Naive thymus-derived CD8-positive, alpha-beta T cell (primary cell): ENCODE measurements around the gene SPATS2L. TPM values are rescaled to one million over a fixed set of nuclear protein-coding genes. Genes with fewer than 3 reads are reported as not detected.
A peak's percentile ranks its signal among the peaks of the same experiment; 100 is the strongest.

Experiments
- ATAC-seq, 2 donors: fragments of 150-1000 bp; cut with Tn5 transposase in 1 of 2; sonication (Bioruptor Pico), chemical (Tn5 transposase) in 1 of 2; 1 replicate in 1 of 2; 2 replicates in 1 of 2; pipeline ENCODE4 v1.10.0; 2021; ENCODE audit warnings: mild to moderate bottlenecking in 2 of 2, moderate library complexity in 2 of 2
- POLR2A ChIA-PET: fragments of 350-600 bp; sonication (Branson Sonifier 250); formaldehyde crosslinking; loops from one replicate; lab custom pipeline; 2021; ENCODE audit warnings: antibody characterized with exemption; lab: Charles Lee
- DNase-seq, 10 donors: peaks; one replicate each; pipeline versions ENCODE4 v3.0.0 to v3.0.0-alpha.2; 2020 to 2022
- H3K27ac Mint-ChIP-seq, 10 donors: one replicate each; pipeline ENCODE4 v1.8.0; 2020 to 2022; ENCODE audit warnings: mild to moderate bottlenecking in 10 of 10, mixed read lengths in 10 of 10, moderate library complexity in 4 of 10, inconsistent platforms in 1 of 10
- H3K27me3 Mint-ChIP-seq, 5 donors: one replicate each; pipeline ENCODE4 v1.8.0; 2021 to 2022; ENCODE audit warnings: mixed read lengths in 5 of 5
- H3K36me3 Mint-ChIP-seq, 3 donors: one replicate each; pipeline ENCODE4 v1.8.0; 2020 to 2022; ENCODE audit warnings: mixed read lengths in 3 of 3, mild to moderate bottlenecking in 2 of 3, inconsistent platforms in 1 of 3
- H3K4me1 Mint-ChIP-seq, 4 donors: one replicate each; pipeline ENCODE4 v1.8.0; 2021 to 2022; ENCODE audit warnings: mixed read lengths in 4 of 4
- H3K4me3 Mint-ChIP-seq, 10 donors: one replicate each; pipeline ENCODE4 v1.8.0; 2020 to 2022; ENCODE audit warnings: mild to moderate bottlenecking in 10 of 10, mixed read lengths in 10 of 10, moderate library complexity in 6 of 10, inconsistent platforms in 1 of 10
- H3K9me3 Mint-ChIP-seq, 9 donors: one replicate each; pipeline ENCODE4 v1.8.0; 2020 to 2022; ENCODE audit warnings: mixed read lengths in 9 of 9, mild to moderate bottlenecking in 3 of 9, inconsistent platforms in 1 of 9, moderate library complexity in 1 of 9
- polyA plus RNA-seq, 3 donors: library from polyadenylated mRNA; unstranded; fragments of 300-500 nt; fragmentation: Illumina TruSeq; gene quantifications; one replicate each; pipeline ENCODE4 v1.2.3, GENCODE V29; 2021
- total RNA-seq, 8 experiments: library from RNA in 2 of 8; stranded (reverse) in 2 of 8; gene quantifications; one replicate each; pipeline ENCODE4 v1.2.3 and lab custom pipeline; 2021 to 2026

Gene SPATS2L
- total RNA-seq = 1 to 10 TPM; 1.7 to 2.6 TPM
- polyA plus RNA-seq = 1 to 10 TPM in 2 of 3 donors, under 1 TPM in 1; 0.97 to 1.4 (median 1.3) TPM
- total RNA-seq (lab: John Stamatoyannopoulos, UW) = 0.43 to 4.8 (median 1.6) reads per million in 6 experiments

DNA sequence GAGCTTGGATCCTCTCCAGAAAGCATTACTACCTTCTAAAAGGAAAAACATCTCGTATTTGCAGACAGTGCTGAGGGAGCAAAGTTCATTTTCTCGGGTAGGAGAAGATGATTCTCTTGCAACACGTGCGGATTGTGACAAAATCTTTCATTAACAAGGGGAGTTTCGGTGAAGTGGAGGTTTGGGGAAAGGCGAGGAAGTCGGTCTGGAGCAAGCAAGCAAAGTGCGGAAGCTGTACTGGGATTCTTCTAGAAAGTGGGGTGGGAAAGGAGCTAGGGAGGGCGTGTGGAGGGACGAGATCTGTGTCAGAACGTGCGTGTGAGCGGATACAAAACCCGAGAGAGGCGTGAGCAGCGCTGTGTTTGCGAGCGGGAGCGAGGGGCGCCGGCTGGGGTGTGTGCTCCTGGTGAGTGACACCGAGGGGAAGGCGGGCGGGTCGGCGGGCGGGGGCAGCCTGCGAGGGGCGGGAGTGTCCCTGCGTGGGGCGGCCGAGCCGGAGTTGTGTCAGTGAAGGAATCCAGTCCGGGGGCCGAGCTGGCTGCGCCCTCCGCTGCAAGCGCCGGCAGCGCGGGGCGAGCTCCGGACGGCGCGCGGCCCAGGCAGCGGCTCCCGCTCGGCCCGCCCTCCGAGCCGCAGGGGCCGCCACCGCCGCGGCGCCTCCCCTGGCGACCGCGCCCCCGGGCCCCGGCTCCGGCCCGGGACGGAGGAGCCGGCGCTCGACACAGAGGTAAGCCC lies at the start of gene SPATS2L:
Gene SPATS2L, plus strand, starts transcription at position 498 of the 735 bp plus-strand sequence. CDS start 82,552 bp downstream, outside the sequence.
- peaks cover 6 to 48% (median 41%) of the 10 kb centered on the region in 5 donors for H3K27me3 Mint-ChIP-seq
- peak; percentile 73 to 76 for ATAC-seq
- H3K4me3 Mint-ChIP-seq = peak within 1 kb of the TSS; percentile 83 to 96 (median 90)
- peak in 8 of 10 donors; percentile 2 to 60 (median 22) for DNase-seq
- H3K9me3 Mint-ChIP-seq = no peaks in the 10 kb centered on the region
- POLR2A ChIA-PET = interaction anchor here (0.6 kb wide), 1 partner anchor 33 kb away, joined by 4 read pairs; no protein-coding TSS in a partner anchor
- peaks cover 0 to 13% (median 0%) of the 10 kb centered on the region in 3 donors for H3K36me3 Mint-ChIP-seq
- H3K27ac Mint-ChIP-seq = peak within 1 kb of the TSS in 6 of 10 donors; percentile 1 to 88 (median 46)
- H3K4me1 Mint-ChIP-seq = peaks cover 3 to 13% (median 9%) of the 10 kb centered on the region in 4 donors

GRCh38 chr2:200257570-200257969 lies 48.9 kb upstream of the SPATS2L start:
- H3K36me3 Mint-ChIP-seq = no peaks in the 10 kb centered on the region
- H3K4me1 Mint-ChIP-seq = no peaks in the 10 kb centered on the region
- peaks cover under 1 to 18% (median 13%) of the 10 kb centered on the region in 5 donors for H3K27me3 Mint-ChIP-seq
- ATAC-seq (no peak), DNase-seq (no peak)
- H3K27ac Mint-ChIP-seq = no peak overlapping the region
- H3K9me3 Mint-ChIP-seq = peaks cover 0 to 2% (median 0%) of the 10 kb centered on the region in 9 donors
- no peak overlapping the region for H3K4me3 Mint-ChIP-seq
- POLR2A ChIA-PET = no interaction called here

DNA sequence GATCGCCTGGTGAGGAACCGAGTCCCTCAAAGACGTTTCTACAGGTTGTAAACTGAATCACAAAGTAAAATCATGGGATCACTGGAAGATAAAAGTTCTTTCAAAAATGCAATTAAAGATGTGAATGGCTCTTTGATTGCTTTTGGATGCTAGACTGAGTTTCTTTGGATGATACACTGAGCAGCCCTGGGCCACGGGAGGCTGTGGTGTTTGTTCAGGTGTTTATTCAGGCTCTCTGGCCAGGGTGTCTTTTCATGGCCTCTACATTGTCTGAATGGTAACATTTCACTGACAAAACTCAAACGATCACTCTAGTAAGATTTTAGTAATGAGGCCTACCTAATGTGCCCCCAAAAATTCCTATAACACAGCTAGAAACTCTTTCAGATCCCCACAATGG lies 48.4 kb upstream of the SPATS2L start:
- DNase-seq (no peak), ATAC-seq (no peak)
- H3K4me1 Mint-ChIP-seq = no peaks in the 10 kb centered on the region
- H3K36me3 Mint-ChIP-seq = no peaks in the 10 kb centered on the region
- H3K27ac Mint-ChIP-seq = no peak overlapping the region
- H3K4me3 Mint-ChIP-seq = no peak overlapping the region
- peaks cover 0 to 13% (median 10%) of the 10 kb centered on the region in 5 donors for H3K27me3 Mint-ChIP-seq
- POLR2A ChIA-PET = no interaction called here
- peaks cover 0 to 2% (median 0%) of the 10 kb centered on the region in 9 donors for H3K9me3 Mint-ChIP-seq

- H3K36me3 Mint-ChIP-seq = no peaks in the 10 kb centered on the region
- peaks cover 0 to 2% (median 0%) of the 10 kb centered on the region in 9 donors for H3K9me3 Mint-ChIP-seq
- DNase-seq = no peak
- no peak for ATAC-seq
- no peaks in the 10 kb centered on the region for H3K4me1 Mint-ChIP-seq
- no peak overlapping the region for H3K4me3 Mint-ChIP-seq
- no peak overlapping the region for H3K27ac Mint-ChIP-seq
- POLR2A ChIA-PET = no interaction called here
- H3K27me3 Mint-ChIP-seq = peaks cover 0 to 12% (median 9%) of the 10 kb centered on the region in 5 donors
These were observed 47.5 kb upstream of the SPATS2L start for GRCh38 chr2:200258881-200259576.

DNA sequence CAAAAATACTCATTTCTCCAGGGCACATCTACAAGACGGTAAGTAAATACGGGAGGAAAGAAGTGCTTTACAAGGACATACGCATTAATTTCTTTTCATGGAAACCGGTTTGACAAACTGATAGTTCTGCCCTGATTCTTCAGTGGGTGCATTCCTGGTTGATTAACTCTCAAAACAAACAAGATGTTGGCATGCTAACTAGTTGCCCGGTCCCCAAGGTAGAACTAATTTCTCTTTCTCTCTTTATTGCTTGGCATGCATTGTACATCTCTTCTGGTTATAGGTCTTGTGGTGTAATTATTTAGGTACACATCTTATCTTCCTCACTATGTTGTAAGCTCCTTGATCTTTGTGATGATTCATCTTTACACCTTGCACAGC lies 46.9 kb upstream of the SPATS2L start:
- H3K4me1 Mint-ChIP-seq = no peaks in the 10 kb centered on the region
- H3K27ac Mint-ChIP-seq = no peak overlapping the region
- no peak overlapping the region for H3K4me3 Mint-ChIP-seq
- peaks cover 0 to 2% (median 0%) of the 10 kb centered on the region in 9 donors for H3K9me3 Mint-ChIP-seq
- no peaks in the 10 kb centered on the region for H3K36me3 Mint-ChIP-seq
- ATAC-seq (no peak), DNase-seq (no peak)
- peaks cover 0 to 12% (median 5%) of the 10 kb centered on the region in 5 donors for H3K27me3 Mint-ChIP-seq
- POLR2A ChIA-PET = no interaction called here

DNA sequence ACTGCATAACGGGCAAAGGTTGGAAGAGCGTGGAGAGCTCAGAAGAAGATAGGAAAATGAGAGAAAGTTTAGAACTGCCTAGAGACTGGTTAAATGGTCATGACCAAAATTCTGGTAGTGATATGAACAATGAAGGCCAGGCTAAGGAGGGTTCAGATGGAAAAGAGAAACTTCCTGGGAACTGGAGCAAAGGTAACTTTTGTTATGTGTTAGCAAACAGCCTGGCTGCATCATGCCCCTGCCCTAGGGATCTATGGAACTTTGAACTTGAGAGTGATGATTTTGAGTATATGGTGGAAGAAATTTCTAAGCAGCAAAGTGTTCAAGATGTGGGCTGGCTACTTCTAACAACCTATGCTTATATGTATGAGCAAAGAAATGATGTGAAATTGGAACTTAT lies 44.4 kb upstream of the SPATS2L start:
- no peak overlapping the region for H3K4me3 Mint-ChIP-seq
- H3K27me3 Mint-ChIP-seq = peaks cover 0 to 5% (median 0%) of the 10 kb centered on the region in 5 donors
- peaks cover 0 to 2% (median 0%) of the 10 kb centered on the region in 9 donors for H3K9me3 Mint-ChIP-seq
- no peaks in the 10 kb centered on the region for H3K4me1 Mint-ChIP-seq
- POLR2A ChIA-PET = no interaction called here
- ATAC-seq = no peak
- no peaks in the 10 kb centered on the region for H3K36me3 Mint-ChIP-seq
- DNase-seq = no peak
- H3K27ac Mint-ChIP-seq = no peak overlapping the region

DNA sequence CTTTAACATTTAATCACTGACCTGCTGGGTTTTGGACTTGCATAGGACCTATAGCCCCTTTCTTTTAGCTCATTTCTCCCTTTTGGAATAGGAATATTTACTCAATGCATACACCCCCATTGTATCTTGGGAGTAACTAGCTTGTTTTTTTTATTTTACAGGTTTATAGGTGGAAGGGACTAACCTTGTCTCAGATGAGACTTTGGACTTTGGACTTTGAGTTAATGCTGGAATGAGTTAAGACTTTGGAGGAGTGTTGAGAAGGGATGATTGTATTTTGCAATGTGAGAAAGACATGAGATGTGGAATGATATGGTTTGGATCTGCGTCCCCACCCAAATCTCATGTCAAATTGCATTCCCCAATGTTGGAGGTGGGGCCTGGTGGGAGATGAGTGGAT lies 43.2 kb upstream of the SPATS2L start:
- H3K27ac Mint-ChIP-seq = no peak overlapping the region
- peaks cover 0 to 2% (median 0%) of the 10 kb centered on the region in 9 donors for H3K9me3 Mint-ChIP-seq
- H3K4me1 Mint-ChIP-seq = no peaks in the 10 kb centered on the region
- no peak overlapping the region for H3K4me3 Mint-ChIP-seq
- ATAC-seq (no peak), DNase-seq (no peak)
- H3K27me3 Mint-ChIP-seq = peaks cover 0 to 5% (median 0%) of the 10 kb centered on the region in 5 donors
- POLR2A ChIA-PET = no interaction called here
- no peaks in the 10 kb centered on the region for H3K36me3 Mint-ChIP-seq

GRCh38 chr2:200264631-200265030 lies 41.9 kb upstream of the SPATS2L start:
- ATAC-seq = no peak
- no peaks in the 10 kb centered on the region for H3K36me3 Mint-ChIP-seq
- no peak for DNase-seq
- H3K27me3 Mint-ChIP-seq = peaks cover 0 to 5% (median 0%) of the 10 kb centered on the region in 5 donors
- no peak overlapping the region for H3K27ac Mint-ChIP-seq
- peaks cover 0 to 2% (median 0%) of the 10 kb centered on the region in 9 donors for H3K9me3 Mint-ChIP-seq
- H3K4me3 Mint-ChIP-seq = no peak overlapping the region
- POLR2A ChIA-PET = no interaction called here
- no peaks in the 10 kb centered on the region for H3K4me1 Mint-ChIP-seq

- DNase-seq (no peak), ATAC-seq (no peak)
- H3K9me3 Mint-ChIP-seq = peaks cover 0 to 2% (median 0%) of the 10 kb centered on the region in 9 donors
- no peaks in the 10 kb centered on the region for H3K4me1 Mint-ChIP-seq
- no peak overlapping the region for H3K27ac Mint-ChIP-seq
- H3K4me3 Mint-ChIP-seq = no peak overlapping the region
- POLR2A ChIA-PET = no interaction called here
- no peaks in the 10 kb centered on the region for H3K36me3 Mint-ChIP-seq
- peaks cover 0 to 3% (median 0%) of the 10 kb centered on the region in 5 donors for H3K27me3 Mint-ChIP-seq
These were observed 40.1 kb upstream of the SPATS2L start for GRCh38 chr2:200266406-200266805.

GRCh38 chr2:200267350-200267749 lies 39.1 kb upstream of the SPATS2L start:
- DNase-seq (no peak), ATAC-seq (no peak)
- Mint-ChIP-seq H3K27ac (no peak overlapping the region), H3K4me3 (no peak overlapping the region), H3K27me3 (no peaks in the 10 kb centered on the region), H3K4me1 (no peaks in the 10 kb centered on the region), H3K9me3 (no peaks in the 10 kb centered on the region), H3K36me3 (no peaks in the 10 kb centered on the region)
- POLR2A ChIA-PET = no interaction called here

DNA sequence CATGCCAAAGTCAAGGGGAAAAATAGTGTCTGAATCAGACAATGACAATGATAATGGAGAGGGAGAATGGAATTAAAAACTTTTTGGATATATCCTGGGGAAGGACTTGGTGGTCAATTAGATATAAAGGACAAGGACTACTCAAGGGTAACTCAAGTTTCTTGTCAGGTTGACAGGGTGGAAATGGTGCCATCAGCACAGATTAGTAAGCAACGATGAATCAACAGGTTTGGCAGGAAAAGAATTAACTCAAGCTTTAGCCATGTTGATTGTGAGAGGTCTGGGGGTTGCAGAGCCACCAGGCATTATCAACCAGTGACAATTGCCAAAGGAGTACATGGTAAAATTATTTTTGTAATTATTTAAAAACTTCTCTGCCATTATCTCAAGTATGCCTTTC lies 35.8 kb upstream of the SPATS2L start:
- H3K4me3 Mint-ChIP-seq = no peak overlapping the region
- POLR2A ChIA-PET = no interaction called here
- no peaks in the 10 kb centered on the region for H3K4me1 Mint-ChIP-seq
- H3K27ac Mint-ChIP-seq = no peak overlapping the region
- H3K27me3 Mint-ChIP-seq = no peaks in the 10 kb centered on the region
- no peaks in the 10 kb centered on the region for H3K9me3 Mint-ChIP-seq
- DNase-seq (no peak), ATAC-seq (no peak)
- H3K36me3 Mint-ChIP-seq = no peaks in the 10 kb centered on the region

DNA sequence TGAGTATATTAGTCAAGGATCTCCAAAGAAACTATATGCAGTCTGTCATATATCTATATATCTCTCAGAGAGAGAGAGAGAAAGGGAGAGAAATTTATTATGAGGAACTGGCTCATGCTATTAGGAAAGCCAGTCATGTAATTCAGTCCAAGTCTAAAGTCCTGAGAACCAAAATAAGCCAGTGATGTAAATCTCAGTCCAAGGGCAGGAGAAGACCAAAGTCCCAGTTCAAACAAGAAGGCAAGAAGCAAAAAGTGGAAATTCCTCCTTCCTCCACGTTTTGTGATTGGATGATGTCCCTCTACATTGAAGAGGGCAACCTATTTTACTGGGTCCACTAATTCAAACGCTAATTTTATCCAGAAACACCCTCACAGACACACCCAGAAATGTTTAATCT lies 34.2 kb upstream of the SPATS2L start:
- Mint-ChIP-seq H3K36me3 (no peaks in the 10 kb centered on the region), H3K4me1 (no peaks in the 10 kb centered on the region), H3K9me3 (no peaks in the 10 kb centered on the region), H3K4me3 (no peak overlapping the region), H3K27ac (no peak overlapping the region), H3K27me3 (peaks cover 0 to 8% (median under 1%) of the 10 kb centered on the region in 5 donors)
- POLR2A ChIA-PET = no interaction called here
- ATAC-seq (no peak), DNase-seq (no peak)
